Central memory CD8-positive, alpha-beta T cell (primary cell): ENCODE measurements around the gene OPRD1.
"Not testable (repeated sequence)": the region's sequence is repeated elsewhere in the genome, so short reads cannot be mapped to it uniquely, and the experiment has no call there.

Experiments used
- ATAC-seq: fragments of 150-1000 bp; cut with Tn5 transposase; replicated peaks from 2 replicates; pipeline ENCODE4 v1.10.0; 2022; ENCODE audit warnings: mild to moderate bottlenecking, moderate FRiP score, moderate number of reproducible peaks; ENCODE audit not compliant: poor library complexity, severe bottlenecking; ENCODE audit errors: extremely low read depth
- DNase-seq, 2 donors: peaks; one replicate each; pipeline ENCODE4 v3.0.0; 2021; ENCODE audit warnings: low spot score in 2 of 2
- H3K27ac Mint-ChIP-seq: one replicate; pipeline ENCODE4 v1.8.0; 2022; ENCODE audit warnings: low read depth, mild to moderate bottlenecking, moderate library complexity, mixed read lengths
- H3K27me3 Mint-ChIP-seq: one replicate; pipeline ENCODE4 v1.8.0; 2022; ENCODE audit warnings: mixed read lengths
- H3K36me3 Mint-ChIP-seq: one replicate; pipeline ENCODE4 v1.8.0; 2022; ENCODE audit warnings: mild to moderate bottlenecking, moderate library complexity, mixed read lengths; ENCODE audit not compliant: insufficient read depth
- H3K4me1 Mint-ChIP-seq: one replicate; pipeline ENCODE4 v1.8.0; 2022; ENCODE audit warnings: mixed read lengths
- H3K4me3 Mint-ChIP-seq: one replicate; pipeline ENCODE4 v1.8.0; 2022; ENCODE audit warnings: mild to moderate bottlenecking, moderate library complexity, mixed read lengths
- H3K9me3 Mint-ChIP-seq: one replicate; pipeline ENCODE4 v1.8.0; 2022; ENCODE audit warnings: mixed read lengths

The OPRD1 gene

DNA sequence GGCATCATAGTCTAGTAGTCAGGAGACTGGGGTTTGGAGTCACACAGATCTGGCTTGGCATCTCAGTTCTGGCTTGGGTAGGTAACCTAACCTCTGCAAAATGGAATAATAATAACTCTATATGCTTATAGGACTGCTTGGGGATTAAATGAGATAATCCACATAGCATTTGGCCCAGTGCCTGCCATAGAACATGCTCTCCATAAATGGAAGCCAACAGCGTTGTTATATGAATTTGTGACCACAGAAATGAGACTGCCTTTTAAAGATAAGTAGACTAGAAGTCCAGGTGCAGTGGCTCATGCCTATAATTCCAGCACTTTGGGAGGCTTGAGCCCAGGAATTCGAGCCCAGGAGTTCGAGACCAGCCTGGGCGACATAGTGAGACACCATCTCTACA lies 4.0 kb upstream of the OPRD1 start:
- no peak for DNase-seq
- ATAC-seq, result no peak
- no peaks in the 10 kb centered on the region for H3K36me3 Mint-ChIP-seq
- no peak overlapping the region for H3K4me3 Mint-ChIP-seq
- H3K27me3 Mint-ChIP-seq, result peaks cover 47% of the 10 kb centered on the region
- no peaks in the 10 kb centered on the region for H3K9me3 Mint-ChIP-seq
- no peaks in the 10 kb centered on the region for H3K4me1 Mint-ChIP-seq
- no peak overlapping the region for H3K27ac Mint-ChIP-seq

DNA sequence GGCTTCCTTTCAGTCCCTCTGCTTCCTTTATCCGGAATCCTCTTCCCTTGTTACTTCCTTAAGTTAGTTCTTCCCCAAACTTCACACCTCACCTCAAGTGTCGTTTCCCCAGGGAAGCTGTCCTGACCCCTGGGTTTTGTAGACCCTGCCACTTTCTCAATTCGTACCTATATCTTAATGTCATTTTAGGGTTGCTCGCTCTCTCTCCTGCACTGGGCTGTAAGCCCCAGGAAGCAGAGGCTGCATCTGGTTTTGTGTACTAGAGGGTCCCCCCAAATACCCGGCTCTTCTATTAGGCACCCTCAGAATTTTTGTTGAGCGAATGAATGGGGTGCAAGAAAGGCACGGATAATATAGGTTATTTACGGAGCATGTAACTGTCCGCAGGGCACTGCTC lies 603 bp upstream of the OPRD1 start:
- DNase-seq (no peak), ATAC-seq (no peak)
- Mint-ChIP-seq H3K36me3 (no peaks in the 10 kb centered on the region), H3K27me3 (peaks cover 66% of the 10 kb centered on the region), H3K4me3 (no peak overlapping the region), H3K9me3 (no peaks in the 10 kb centered on the region), H3K27ac (no peak overlapping the region), H3K4me1 (no peaks in the 10 kb centered on the region)

DNA sequence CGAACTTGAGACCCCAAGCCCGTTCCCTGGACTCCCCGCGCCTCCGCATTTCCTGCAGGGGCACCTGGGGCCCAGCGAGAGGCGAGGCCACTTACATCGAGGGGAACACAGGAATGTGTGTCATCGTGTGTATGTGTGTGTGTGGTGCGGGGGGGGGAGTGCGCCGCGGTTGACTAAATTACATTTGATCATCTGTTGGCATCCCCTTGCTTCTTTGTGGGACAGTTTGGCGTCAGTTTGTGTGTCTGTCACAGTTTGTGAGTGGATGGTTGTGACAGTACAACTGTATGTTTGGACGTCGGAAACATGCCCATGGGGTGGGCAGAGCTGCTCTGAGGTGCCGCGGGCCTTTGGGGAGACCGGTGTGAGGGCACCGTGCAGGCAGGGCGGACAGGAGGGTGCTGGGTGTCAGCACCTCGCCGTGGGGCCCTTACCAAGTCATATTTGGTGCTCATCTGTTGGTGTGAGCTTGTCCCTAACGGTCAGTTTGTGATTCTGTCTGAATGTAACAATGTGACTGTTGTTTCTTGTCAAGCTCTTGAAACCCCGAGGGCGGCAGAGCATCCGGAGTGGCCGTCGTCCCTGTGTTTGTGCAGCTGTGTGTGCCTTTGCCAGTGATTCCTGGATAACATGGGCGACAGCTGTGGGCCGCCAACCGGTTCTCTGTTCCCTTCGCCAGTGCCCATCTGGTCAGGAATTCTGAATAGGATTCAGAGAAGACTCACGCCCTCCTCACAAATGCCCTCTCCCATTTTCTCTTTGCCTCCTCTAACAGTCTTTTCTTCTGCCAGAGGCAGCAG lies 899 bp downstream of the OPRD1 start:
- Mint-ChIP-seq H3K4me1 (no peaks in the 10 kb centered on the region), H3K27ac (no peak overlapping the region), H3K4me3 (no peak overlapping the region), H3K9me3 (no peaks in the 10 kb centered on the region), H3K36me3 (no peaks in the 10 kb centered on the region), H3K27me3 (peaks cover 73% of the 10 kb centered on the region)
- ATAC-seq (no peak), DNase-seq (no peak)

DNA sequence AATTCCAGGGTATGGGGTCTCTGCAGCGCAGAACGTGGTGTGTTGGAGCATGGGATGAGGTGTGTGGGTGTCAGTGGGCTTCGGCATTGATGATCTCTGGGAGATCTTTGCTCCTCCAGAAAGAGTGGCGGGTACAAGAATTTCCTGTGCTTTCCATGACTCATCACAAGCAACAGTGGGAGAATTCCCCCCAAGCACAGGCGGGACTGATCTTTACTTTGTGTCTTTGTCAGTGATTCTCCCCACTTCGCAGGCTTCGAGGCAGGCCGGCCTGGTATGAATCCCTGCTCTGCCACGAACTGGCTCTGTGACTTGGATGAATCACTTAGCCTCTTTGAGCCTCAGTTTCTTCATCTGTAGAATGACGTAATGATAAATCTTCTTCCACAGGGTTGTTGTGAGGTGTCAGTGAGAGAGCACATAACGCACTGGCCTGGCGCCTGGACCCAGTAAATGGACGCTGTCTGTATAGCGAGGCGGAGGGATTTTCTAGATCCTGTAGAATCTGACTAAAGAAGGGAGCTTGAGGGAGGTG lies 2.0 kb downstream of the OPRD1 start:
- Mint-ChIP-seq H3K4me3 (no peak overlapping the region), H3K27ac (no peak overlapping the region), H3K27me3 (peaks cover 84% of the 10 kb centered on the region), H3K4me1 (no peaks in the 10 kb centered on the region), H3K36me3 (no peaks in the 10 kb centered on the region), H3K9me3 (no peaks in the 10 kb centered on the region)
- no peak for DNase-seq
- ATAC-seq, result no peak

DNA sequence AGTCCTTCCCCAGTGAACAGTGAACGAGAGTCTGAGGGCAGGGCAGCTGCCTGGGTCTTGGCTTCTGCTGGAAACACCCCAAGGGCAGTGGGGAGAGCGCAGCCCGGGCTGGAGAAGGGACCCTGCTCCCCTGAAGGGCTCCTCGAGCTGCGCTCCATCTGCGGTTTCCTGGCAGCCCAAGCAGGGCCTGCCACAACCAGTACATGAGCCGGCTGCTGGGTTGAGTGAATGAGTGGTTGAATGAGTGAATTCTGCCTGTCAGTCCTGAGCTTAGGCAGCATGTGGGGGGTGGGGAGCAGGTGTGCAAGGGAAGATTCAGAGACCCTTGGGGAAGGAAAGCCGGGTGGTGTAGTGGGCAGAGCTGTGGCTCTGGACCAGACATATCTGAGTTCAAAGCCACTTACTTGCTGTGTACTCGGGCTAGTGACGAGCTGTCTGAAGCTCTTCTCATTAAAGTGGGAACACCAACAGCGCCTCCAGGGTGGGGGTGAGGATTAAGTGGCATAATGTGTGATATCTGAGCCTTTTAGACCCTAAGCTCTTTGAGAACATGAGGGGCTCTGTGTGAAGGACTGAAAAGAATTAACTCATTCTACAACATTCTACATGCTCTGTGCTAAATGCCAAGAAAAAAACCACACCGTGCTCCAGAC lies 3.7 kb downstream of the OPRD1 start:
- H3K4me1 Mint-ChIP-seq, result no peaks in the 10 kb centered on the region
- H3K27ac Mint-ChIP-seq, result no peak overlapping the region
- H3K27me3 Mint-ChIP-seq, result peaks cover 79% of the 10 kb centered on the region
- no peak overlapping the region for H3K4me3 Mint-ChIP-seq
- no peak for ATAC-seq
- no peak for DNase-seq
- H3K9me3 Mint-ChIP-seq, result no peaks in the 10 kb centered on the region
- H3K36me3 Mint-ChIP-seq, result no peaks in the 10 kb centered on the region

DNA sequence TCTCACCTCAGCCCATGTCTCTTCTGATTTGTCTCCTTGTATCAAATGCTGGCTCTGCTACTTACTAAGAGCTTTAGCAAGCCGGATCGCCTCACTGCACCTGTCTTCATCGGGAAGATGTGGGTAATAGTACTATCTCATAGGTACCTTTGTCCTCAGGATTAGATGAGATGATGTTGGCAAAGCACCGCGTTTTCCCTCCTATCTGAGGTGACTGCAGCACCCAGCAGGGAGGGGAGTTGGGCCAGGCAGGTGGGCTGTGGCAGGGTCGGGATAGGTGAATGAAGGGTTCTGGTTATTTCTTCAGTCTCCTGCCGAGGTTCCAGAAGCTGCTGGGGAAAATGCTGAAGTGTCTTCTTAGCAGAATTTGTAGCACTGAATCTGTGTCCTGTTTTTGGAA lies 5.2 kb downstream of the OPRD1 start:
- H3K4me3 Mint-ChIP-seq, result no peak overlapping the region
- H3K27me3 Mint-ChIP-seq, result peaks cover 68% of the 10 kb centered on the region
- H3K4me1 Mint-ChIP-seq, result no peaks in the 10 kb centered on the region
- DNase-seq (no peak), ATAC-seq (no peak)
- no peaks in the 10 kb centered on the region for H3K9me3 Mint-ChIP-seq
- H3K27ac Mint-ChIP-seq, result no peak overlapping the region
- H3K36me3 Mint-ChIP-seq, result no peaks in the 10 kb centered on the region

DNA sequence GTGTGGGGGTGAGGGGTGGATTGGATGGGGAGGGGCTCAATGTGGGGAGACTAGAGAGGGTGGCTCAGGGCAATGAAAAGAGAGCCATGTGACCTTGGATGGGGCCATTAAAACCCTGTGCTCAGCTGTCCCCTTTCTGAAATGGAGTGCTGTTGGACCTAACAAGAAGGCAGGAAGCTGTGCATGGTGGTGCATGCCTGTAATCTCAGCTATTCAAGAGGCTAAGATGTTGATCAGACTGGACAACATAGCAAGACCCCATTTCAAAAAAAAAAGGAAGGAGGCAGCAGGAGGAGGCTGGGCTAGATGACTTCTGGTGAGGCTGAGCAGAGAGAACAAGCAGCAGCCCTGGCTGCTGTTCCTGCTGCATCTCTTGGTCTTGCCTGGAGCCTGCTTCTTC lies 7.0 kb downstream of the OPRD1 start:
- no peak overlapping the region for H3K27ac Mint-ChIP-seq

DNA sequence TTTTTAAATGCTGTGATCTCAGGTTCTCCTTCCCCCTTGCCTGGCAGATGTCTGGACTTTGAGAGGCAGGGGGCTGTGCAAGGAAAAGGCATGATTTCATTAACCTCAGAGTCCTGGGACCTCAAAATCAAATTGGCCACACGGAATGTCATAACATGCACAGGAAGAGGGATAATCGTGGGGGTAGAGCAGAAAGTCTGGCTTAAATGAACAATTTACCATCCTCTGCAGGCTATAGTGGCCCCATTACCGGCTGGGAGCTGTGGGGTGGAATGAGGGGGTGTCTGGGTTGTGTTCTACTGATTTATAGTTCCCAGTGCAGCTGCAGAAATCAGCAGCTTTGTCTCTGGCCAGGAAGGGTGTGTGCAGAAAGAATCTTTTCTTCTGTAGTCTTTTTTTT lies 10.8 kb downstream of the OPRD1 start:
- no peaks in the 10 kb centered on the region for H3K4me1 Mint-ChIP-seq
- H3K36me3 Mint-ChIP-seq, result no peaks in the 10 kb centered on the region
- H3K4me3 Mint-ChIP-seq, result no peak overlapping the region
- DNase-seq, result no peak
- peaks cover 28% of the 10 kb centered on the region for H3K27me3 Mint-ChIP-seq
- no peaks in the 10 kb centered on the region for H3K9me3 Mint-ChIP-seq
- no peak for ATAC-seq
- no peak overlapping the region for H3K27ac Mint-ChIP-seq

More for the DNA sequence above, 7.0 kb downstream of the OPRD1 start:
- no peaks in the 10 kb centered on the region for H3K9me3 Mint-ChIP-seq
- ATAC-seq (no peak), DNase-seq (no peak)
- H3K4me3 Mint-ChIP-seq, result no peak overlapping the region
- H3K36me3 Mint-ChIP-seq, result no peaks in the 10 kb centered on the region
- peaks cover 51% of the 10 kb centered on the region for H3K27me3 Mint-ChIP-seq
- H3K4me1 Mint-ChIP-seq, result no peaks in the 10 kb centered on the region

DNA sequence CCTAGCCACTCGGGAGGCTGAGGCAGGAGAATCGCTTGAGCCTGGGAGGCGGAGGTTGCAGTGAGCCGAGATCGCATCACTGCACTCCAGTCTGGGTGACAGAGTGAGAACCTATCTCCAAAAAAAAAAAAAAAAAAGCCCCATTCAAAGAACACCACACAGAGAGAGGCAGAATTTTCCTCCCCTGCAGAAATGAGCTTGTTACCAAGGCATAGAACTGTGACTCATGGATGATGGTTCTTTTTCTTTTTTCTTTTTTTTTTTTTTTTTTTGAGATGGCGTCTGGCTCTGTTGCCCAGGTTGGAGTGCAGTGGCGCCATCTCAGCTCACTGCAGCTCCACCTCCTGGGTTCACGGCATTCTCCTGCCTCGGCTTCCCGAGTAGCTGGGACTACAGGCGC lies 12.1 kb downstream of the OPRD1 start:
- ATAC-seq, H3K4me1 Mint-ChIP-seq, H3K9me3 Mint-ChIP-seq, H3K4me3 Mint-ChIP-seq, H3K36me3 Mint-ChIP-seq, H3K27ac Mint-ChIP-seq, DNase-seq: not testable (repeated sequence)
- H3K27me3 Mint-ChIP-seq, result peaks cover 15% of the 10 kb centered on the region

DNA sequence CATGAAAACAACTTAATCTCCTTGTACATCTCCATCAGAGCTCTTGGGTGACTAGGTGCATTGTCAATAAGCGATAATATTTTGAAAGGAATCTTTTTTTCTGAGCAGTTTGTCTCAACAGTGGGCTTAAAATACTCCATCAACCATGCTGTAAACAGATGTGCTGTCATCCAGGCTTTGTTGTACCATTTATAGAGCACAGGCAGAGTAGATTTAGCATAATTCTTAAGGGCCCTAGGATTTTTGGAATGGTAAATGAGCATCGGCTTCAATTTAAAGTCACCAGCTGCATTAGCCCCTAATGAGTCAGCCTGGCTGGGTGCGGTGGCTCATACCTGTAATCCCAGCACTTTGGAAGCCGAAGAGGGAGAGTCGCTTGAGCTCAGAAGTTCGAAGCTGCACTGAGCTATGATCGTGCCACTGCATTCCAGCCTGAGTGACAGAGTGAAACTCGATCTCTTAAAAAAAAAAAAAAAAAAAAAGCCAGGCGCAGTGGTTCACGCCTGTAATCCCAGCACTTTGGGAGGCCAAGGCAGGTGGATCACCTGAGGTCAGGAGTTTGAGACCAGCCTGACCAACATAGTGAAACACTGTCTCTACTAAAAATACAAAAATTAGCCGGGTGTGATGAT lies 16.4 kb downstream of the OPRD1 start:
- not testable (repeated sequence) for H3K4me1 Mint-ChIP-seq, ATAC-seq, H3K4me3 Mint-ChIP-seq, DNase-seq, H3K27me3 Mint-ChIP-seq, H3K36me3 Mint-ChIP-seq, H3K9me3 Mint-ChIP-seq, H3K27ac Mint-ChIP-seq

DNA sequence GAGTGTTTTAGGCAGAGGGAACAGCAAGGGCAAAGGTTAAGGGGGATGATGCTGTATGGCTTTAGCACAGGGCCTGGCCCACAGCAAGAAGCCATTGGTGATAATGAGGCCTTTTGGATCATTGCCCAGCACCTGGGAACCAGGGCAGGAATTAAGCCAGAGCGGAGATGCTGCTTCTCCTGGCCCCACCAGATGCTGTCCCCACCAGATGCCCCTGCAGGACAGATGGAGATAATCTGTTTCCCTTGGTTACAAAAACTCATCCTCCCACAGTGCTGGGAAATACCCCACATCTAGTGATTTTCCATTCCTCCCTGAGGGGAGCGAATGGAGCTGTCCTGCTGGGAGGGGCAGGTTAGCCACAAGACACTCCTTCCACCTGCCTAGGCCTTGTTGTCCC lies 18.8 kb downstream of the OPRD1 start:
- no peak overlapping the region for H3K27ac Mint-ChIP-seq
- H3K9me3 Mint-ChIP-seq, result no peaks in the 10 kb centered on the region
- peaks cover 4% of the 10 kb centered on the region for H3K27me3 Mint-ChIP-seq
- ATAC-seq (no peak), DNase-seq (no peak)
- no peaks in the 10 kb centered on the region for H3K36me3 Mint-ChIP-seq
- H3K4me3 Mint-ChIP-seq, result no peak overlapping the region
- no peaks in the 10 kb centered on the region for H3K4me1 Mint-ChIP-seq

DNA sequence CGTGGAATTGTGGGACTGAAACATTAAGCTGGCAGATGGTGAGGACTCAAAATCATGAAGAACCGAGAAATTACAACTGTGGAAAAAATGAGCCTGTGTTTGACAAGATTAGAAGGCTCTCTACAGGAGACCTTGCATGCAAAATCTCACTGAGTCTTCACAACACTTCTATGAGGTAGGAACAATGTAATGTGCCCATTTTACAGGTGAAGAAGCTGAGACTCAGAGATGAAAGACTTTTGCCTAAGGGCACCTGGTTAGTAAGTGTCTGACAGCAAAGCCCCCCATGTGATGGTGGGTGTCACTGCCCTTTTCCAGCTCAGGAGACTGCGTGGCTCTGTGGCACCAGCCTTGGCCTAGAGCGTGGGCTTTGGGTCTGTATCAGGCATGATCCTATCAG lies 21.0 kb downstream of the OPRD1 start:
- Mint-ChIP-seq H3K4me1 (no peaks in the 10 kb centered on the region), H3K9me3 (no peaks in the 10 kb centered on the region), H3K27ac (no peak overlapping the region), H3K27me3 (peaks cover 11% of the 10 kb centered on the region), H3K36me3 (no peaks in the 10 kb centered on the region), H3K4me3 (no peak overlapping the region)
- ATAC-seq (no peak), DNase-seq (no peak)

DNA sequence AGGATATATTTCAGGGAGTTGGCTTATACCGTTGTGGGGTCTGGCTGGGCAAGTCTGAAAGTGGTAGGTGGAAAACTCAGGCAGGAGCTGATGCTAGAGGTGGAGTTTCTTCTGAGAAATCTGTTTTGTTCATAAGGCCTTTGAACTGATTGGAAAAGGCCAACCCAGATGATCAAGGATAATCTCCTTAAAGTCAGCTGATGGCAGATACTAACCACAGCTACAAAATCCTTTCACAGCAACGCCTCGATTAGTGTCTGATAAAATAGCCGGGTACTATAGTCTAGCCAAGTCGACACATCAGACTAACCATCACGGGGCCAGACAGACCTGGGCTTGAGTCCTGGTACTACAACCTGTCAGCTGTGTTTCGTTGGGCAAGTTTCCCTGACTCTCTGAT lies 21.4 kb downstream of the OPRD1 start:
- Mint-ChIP-seq H3K4me3 (no peak overlapping the region), H3K36me3 (no peaks in the 10 kb centered on the region), H3K27me3 (peaks cover 15% of the 10 kb centered on the region), H3K9me3 (no peaks in the 10 kb centered on the region), H3K27ac (no peak overlapping the region), H3K4me1 (no peaks in the 10 kb centered on the region)
- ATAC-seq (no peak), DNase-seq (no peak)
